SHP77 (cell line): Measurements from ENCODE around the gene HNRNPM.

Source experiments
- DNase-seq, 2 experiments: peaks; one replicate each; lab custom pipeline; 2025; lab: John Stamatoyannopoulos, UW

Gene HNRNPM

DNA sequence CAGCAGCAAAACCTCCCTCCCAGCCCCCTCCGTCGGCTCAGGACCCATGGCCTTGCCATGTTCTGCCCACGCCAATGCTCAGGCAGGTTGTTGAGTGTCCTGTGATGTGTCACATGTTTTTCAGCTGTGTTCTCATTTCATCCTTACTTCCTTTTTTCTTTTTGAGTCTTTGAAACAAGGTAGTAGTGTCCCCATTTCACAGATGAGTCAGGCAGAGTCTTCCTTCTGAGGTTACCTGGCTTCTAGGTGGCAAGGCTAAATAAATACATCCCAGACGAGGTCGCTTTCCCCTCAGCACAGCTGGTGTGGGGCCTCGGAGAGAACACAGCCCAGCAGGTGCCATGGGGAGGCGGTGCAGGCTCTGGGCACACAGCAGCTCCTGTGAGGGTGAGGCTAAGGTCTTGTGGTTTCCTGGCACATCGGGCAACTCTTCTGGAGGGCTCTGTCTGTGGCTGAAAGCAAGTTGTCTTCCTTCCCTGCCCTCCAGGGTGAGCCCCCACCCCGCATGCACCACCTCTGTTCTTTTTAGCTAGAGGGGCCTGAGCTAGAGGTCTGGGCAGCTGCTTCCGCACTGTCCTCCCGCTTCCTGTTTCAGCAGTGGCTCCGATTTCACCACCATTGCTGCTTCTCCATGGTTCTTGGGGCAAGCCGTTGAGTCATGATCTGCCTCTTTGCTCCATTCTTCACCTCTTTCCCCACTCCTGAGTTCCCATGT, 42.5 kb downstream of the HNRNPM start:
- DNase-seq = no peak

DNA sequence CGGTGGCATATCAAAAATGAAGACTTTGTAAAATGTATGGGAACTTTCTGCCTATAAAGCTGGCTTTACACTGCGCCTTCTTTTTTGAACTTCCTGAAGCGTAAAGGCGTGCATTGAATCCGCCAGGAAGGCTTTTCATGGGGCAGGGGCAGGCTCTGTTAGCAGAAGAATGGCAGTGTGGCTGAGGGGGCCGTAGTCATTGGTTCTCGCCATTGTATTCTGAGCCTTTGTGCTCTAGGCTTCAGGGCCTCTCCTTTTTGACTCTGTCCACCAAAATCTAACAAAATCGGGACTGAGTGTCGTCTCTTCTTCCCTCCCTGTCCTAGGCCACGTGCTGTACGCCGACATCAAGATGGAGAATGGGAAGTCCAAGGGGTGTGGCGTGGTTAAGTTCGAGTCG, 43.6 kb downstream of the HNRNPM start:
- DNase-seq = no peak

GRCh38 chr19:8489561-8490394, 45.0 kb downstream of the HNRNPM start:
- no peak for DNase-seq

DNA sequence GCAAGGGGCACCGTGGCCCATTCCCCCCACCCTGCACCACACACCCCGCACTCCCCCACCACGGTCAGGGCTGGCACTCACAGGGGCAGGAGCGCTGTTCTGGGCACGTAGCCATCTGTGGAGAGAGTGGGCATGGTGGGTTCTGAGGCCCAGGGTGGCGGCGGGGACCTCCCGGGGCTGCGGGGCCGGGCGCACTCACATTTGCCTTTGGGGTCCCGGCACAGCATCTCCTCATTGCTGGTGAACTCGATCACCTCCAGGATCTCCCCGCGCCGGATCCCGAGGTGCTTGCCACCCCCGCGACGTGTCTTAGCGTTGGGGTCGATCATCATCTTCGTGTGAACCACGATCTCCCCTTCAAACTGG, 45.6 kb downstream of the HNRNPM start:
- DNase-seq = no peak

GRCh38 chr19:8490873-8491272, 46.1 kb downstream of the HNRNPM start:
- no peak for DNase-seq

GRCh38 chr19:8491574-8491973, 46.8 kb downstream of the HNRNPM start:
- DNase-seq = no peak

GRCh38 chr19:8494158-8494557, 49.4 kb downstream of the HNRNPM start:
- DNase-seq = no peak

DNA sequence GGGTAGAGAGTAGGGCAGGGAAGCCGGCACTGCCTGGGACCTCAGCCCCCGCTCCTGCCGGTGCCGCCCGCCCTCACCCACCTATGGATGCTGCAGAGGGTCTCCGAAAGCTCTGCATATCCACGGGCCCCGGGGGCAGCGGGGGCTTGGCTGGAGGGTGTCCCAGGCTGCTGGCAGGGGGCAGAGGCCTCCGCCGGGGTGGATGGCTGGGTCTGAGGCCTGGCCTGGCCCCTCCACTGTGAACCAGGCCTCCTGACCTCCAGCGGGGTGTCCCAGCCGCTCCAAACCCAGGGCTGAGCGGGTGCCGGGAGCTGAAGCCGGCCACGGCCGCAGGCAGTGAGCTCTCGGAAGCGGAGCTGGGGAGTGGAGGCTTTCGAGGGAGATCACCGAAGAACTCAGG, 53.5 kb downstream of the HNRNPM start:
- no peak for DNase-seq

GRCh38 chr19:8499048-8499833, 54.5 kb downstream of the HNRNPM start:
- DNase-seq = no peak

GRCh38 chr19:8500158-8500557, 55.4 kb downstream of the HNRNPM start:
- DNase-seq = no peak

DNA sequence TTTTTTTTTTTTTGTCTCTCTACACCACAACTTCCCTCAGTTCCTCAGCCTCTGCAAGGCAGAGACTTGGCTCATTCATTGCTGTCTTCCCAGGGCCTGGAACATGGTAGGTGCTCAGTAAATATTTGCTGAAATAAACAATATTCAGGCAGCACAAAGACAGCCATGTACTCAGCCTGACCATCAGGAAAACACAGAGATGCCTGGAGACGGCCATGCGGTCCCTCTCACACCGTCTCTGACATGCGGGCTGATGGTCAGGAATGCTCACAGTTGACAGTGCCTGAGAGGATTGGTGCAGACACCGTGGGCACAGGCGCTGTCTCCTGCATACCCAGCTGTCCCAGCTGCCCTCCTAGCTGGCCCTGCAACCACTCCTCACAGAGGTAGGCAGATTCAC, 56.7 kb downstream of the HNRNPM start:
- no peak for DNase-seq

DNA sequence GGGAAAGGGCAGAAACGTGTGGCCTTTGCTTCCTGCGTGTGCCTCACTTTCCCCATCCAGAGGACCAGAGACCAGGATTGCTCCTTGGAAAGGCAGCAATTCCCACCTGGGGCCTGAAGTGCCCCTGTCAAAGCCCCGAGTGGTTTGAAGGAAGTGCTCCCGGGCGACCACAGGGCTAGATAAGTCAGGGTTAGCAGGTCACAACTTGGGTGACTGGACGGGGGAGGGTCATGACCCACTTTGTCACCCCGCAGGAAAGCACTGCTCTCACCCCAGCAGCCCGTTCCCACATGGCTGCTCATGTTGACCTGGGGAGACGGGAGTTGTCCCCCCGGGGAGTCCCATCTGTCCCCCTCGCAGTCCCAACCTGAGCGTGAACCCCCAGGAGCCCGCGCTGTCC, 57.2 kb downstream of the HNRNPM start:
- no peak for DNase-seq

DNA sequence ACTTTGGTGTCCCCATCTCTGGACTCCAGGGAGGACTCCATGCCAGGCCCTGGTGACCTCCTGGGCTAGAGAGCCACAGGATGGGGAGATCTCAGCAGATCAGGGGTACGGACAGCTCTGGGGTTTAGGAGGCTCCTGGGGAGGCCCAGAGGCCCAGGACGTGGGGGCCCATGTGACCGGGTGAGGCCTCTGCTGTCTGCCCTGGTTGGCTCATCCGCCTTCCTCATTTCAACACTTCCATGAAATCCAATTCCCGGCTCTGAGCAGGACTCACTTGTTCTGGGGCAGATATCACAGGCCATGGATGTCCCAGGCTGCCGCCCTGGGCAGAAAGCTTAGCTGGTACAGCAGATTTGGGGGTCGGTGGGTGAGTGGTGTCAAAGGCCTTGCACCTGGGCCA, 58.7 kb downstream of the HNRNPM start:
- DNase-seq = no peak

- DNase-seq = no peak
Measured at GRCh38 chr19:8504171-8504570, 59.4 kb downstream of the HNRNPM start.

DNA sequence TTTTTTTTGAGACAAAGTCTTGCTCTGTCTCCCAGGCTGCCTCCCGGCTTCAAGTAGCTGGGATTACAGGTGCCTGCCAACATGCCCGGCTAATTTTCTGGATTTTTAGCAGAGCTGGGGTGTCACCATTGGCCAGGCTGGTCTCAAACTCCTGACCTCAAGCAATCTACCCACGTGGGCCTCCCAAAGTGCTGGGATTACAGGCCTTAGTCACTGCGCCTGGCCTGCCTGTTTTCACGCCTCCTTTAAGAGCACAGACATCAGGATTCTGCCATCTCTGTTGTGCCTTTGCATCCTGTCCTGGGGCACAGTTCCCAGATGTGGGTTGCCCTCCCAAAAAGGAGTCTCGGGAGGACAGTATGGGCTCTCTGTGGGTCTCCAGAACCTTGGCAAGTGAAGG, 60.1 kb downstream of the HNRNPM start:
- DNase-seq = no peak

DNA sequence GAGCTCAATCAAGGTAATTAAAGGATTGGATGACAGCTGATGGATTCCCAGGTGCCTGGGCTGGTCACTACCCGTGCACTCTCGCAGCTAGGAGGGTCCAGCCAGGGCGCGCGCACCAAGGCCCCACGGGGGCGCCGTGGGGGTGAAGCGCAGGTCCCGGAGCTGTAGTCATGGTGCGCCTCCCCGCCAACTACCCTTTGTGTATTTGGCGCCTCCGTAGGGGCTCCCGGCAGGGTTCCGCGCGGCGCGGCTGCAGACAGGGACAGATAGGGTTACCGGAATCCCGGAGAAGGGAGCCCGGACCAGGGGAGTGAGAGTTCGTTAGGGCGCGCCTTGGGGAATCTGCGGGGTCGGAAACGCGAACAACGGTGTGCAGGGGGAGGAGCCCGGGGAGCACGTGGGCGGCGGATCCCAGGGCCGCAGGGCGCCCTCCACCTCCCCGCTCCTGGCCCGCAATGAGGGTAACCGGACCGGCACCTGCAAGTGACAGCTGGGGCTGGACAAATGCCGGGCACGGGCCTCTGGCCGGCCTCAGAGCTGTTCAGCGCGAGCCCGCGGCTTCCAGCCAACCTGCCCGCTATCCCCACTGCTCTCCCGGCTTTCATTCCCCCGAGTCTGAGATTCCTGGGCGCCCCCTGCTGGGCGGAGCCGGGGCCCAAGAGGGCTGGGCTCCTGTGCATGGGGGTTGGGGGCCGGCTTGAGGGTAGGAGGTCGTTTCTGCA, 61.1 kb downstream of the HNRNPM start:
- DNase-seq = peak; percentile 66 to 69

GRCh38 chr19:8506402-8506957, 61.7 kb downstream of the HNRNPM start:
- peak; percentile 36 to 44 for DNase-seq

GRCh38 chr19:8510589-8511115, 65.9 kb downstream of the HNRNPM start:
- DNase-seq = no peak

- DNase-seq = no peak
Measured at GRCh38 chr19:8511573-8512101, 66.9 kb downstream of the HNRNPM start.

DNA sequence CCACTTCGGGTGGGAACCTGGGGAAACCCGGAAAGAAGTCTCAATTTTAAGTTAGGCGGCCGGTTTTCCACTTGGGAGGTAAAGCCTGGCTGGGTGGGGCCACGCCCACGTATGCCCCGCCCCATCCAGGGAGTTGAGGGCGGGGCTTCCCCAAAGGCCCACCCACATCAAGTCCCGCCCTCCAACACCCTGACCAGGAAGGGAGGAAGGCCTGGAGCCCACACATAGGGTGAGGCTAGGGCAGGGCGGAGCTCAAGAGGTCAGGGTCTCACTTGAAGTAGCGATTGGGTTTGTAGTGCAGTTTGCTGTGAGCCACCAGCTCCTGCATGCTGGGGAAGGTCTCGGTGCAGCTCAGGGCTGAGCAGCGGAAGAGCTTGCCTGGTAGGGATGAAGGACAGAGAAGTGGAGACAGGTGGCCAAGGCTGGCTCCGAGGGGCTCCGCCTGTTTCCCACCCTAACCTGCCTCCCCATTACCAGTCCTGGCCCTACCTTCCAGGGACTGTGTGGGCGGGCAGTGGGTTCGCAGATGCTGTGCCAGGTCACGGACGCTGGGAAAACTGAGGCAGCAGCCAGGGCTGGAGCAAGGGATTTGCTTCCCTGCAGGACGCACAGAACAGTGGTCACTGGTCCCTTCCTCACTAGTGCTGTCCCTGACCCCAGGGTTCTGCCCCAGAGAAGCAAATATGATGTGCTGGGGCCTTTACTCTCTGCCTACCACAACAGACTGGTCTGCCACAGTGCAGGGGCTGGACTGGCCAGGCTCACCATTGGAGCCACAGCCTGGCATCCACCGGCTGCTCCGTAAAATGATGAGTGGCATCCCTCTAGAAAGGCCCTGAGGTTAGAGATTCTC, 67.6 kb downstream of the HNRNPM start:
- DNase-seq = peak; percentile 39 to 47
